Suppressor macrophage (primary cell): ENCODE data around the gene THBS4.
A peak's percentile ranks its signal among the peaks of the same experiment; 100 is the strongest.

Experiments used
- DNase-seq, 4 experiments: peaks; one replicate each; pipeline ENCODE4 v3.0.0-alpha.2; 2020 to 2022

Gene THBS4

GRCh38 chr5:80048084-80048780 is 13.1 kb downstream of the THBS4 start:
- no peak for DNase-seq

GRCh38 chr5:80052464-80052863 is 17.3 kb downstream of the THBS4 start:
- no peak for DNase-seq

GRCh38 chr5:80054682-80055081 is 19.5 kb downstream of the THBS4 start:
- DNase-seq: no peak

- DNase-seq: no peak
These were observed 20.5 kb downstream of the THBS4 start for GRCh38 chr5:80055491-80056170.

GRCh38 chr5:80057099-80057498 is 22.0 kb downstream of the THBS4 start:
- DNase-seq: no peak

- no peak for DNase-seq
These were observed 22.8 kb downstream of the THBS4 start for GRCh38 chr5:80057921-80058320.

- no peak for DNase-seq
These were observed 24.3 kb downstream of the THBS4 start for GRCh38 chr5:80059354-80059980.

GRCh38 chr5:80060966-80061365 is 25.8 kb downstream of the THBS4 start:
- no peak for DNase-seq

GRCh38 chr5:80061547-80061946 is 26.4 kb downstream of the THBS4 start:
- no peak for DNase-seq

GRCh38 chr5:80064124-80064523 is 29.0 kb downstream of the THBS4 start:
- DNase-seq: no peak

GRCh38 chr5:80067016-80067415 is 31.9 kb downstream of the THBS4 start:
- peak in 2 of 4 experiments; percentile 49 to 53 for DNase-seq

- peak in 1 of 4 experiments; percentile 4 for DNase-seq
These were observed 32.5 kb downstream of the THBS4 start for GRCh38 chr5:80067531-80068245.

GRCh38 chr5:80068246-80068636 is 33.1 kb downstream of the THBS4 start:
- no peak for DNase-seq

GRCh38 chr5:80068775-80069174 is 33.6 kb downstream of the THBS4 start:
- no peak for DNase-seq

GRCh38 chr5:80069251-80069800 is 34.2 kb downstream of the THBS4 start:
- DNase-seq: peak in 1 of 4 experiments; percentile 23

GRCh38 chr5:80069918-80070318 is 34.8 kb downstream of the THBS4 start:
- peak in 3 of 4 experiments; percentile 13 to 40 (median 17) for DNase-seq

- DNase-seq: peak in 3 of 4 experiments; percentile 15 to 31 (median 26)
These were observed 35.3 kb downstream of the THBS4 start for GRCh38 chr5:80070338-80071056.

- DNase-seq: no peak
These were observed 36.4 kb downstream of the THBS4 start for GRCh38 chr5:80071510-80072021.

GRCh38 chr5:80072103-80073073 is 37.2 kb downstream of the THBS4 start:
- no peak for DNase-seq
